ENCODE data around the gene ATP8A1. TPM values are rescaled to one million over a fixed set of nuclear protein-coding genes. Genes with fewer than 3 reads are reported as not detected.

ATP8A1 gene
- total and polyA plus RNA-seq, 4 donors = 0.65 to 15.9 (median 5.9) TPM

DNA sequence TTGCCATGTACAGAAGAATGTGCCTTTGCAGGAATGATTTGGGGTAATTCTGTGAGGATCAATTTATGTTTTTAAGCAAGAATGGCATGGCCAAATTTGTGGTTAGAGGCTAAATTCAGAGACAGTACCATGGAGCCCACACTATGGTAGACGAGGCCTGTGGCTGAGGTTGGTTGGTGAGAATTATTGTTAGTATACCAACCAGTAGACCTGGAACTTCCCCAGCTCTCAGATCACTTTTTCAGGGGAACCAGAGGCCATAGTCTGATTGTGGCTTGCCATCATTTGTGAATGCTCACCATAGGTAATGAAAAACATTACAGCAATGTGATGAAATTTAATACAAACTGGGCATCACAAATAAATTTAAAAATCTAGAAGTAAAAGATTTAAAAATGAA lies 203.3 kb downstream of the ATP8A1 start:
- Histone ChIP-seq H3K4me3 (ENCODE audit: low read depth in 1 of 3, low read length in 3 of 3) (no peak overlapping the region), H3K36me3 (ENCODE audit: control insufficient read depth in 4 of 4, insufficient read depth in 3 of 4, low read depth in 1 of 4, low read length in 3 of 4) (no peaks in the 10 kb centered on the region), H3K9ac (ENCODE audit: low read depth in 1 of 2, low read length in 2 of 2) (no peak overlapping the region), H3K27me3 (ENCODE audit: control insufficient read depth in 4 of 4, insufficient read depth in 4 of 4, low read length in 3 of 4) (no peaks in the 10 kb centered on the region), H3K4me1 (ENCODE audit: control insufficient read depth in 4 of 4, insufficient read depth in 4 of 4, low read length in 3 of 4) (no peaks in the 10 kb centered on the region), H3K9me3 (ENCODE audit: control insufficient read depth in 4 of 4, low read length in 3 of 4) (no peaks in the 10 kb centered on the region), H3K27ac (ENCODE audit: low read depth in 1 of 2, low read length in 2 of 2) (no peak overlapping the region)
- WGBS = 93% methylated on average over 1 of the region's 1 CpG
- TF ChIP-seq FOXA2 (IDR thresholded peaks at IDR 0.05) (no peak), TAF1 (conservative IDR thresholded peaks at IDR 0.05) (no peak), HNF4G (IDR thresholded peaks at IDR 0.05) (no peak), JUND (IDR thresholded peaks at IDR 0.05) (no peak), RAD21 (IDR thresholded peaks at IDR 0.05) (no peak), FOXA1 (IDR thresholded peaks at IDR 0.05) (no peak), GABPA (IDR thresholded peaks at IDR 0.05 in 1 of 2, conservative IDR thresholded peaks at IDR 0.05 in 1 of 2) (no peak), HNF4A (conservative IDR thresholded peaks at IDR 0.05) (no peak), YY1 (IDR thresholded peaks at IDR 0.05) (no peak), NR2F2 (IDR thresholded peaks at IDR 0.05) (no peak), EGR1 (IDR thresholded peaks at IDR 0.05; ENCODE audit: low read depth in 2 of 2) (no peak)
- TF ChIP-seq, protein P1, sequence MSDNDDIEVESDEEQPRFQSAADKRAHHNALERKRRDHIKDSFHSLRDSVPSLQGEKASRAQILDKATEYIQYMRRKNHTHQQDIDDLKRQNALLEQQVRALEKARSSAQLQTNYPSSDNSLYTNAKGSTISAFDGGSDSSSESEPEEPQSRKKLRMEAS (IDR thresholded peaks at IDR 0.05) = no peak
- TF ChIP-seq, protein P2, sequence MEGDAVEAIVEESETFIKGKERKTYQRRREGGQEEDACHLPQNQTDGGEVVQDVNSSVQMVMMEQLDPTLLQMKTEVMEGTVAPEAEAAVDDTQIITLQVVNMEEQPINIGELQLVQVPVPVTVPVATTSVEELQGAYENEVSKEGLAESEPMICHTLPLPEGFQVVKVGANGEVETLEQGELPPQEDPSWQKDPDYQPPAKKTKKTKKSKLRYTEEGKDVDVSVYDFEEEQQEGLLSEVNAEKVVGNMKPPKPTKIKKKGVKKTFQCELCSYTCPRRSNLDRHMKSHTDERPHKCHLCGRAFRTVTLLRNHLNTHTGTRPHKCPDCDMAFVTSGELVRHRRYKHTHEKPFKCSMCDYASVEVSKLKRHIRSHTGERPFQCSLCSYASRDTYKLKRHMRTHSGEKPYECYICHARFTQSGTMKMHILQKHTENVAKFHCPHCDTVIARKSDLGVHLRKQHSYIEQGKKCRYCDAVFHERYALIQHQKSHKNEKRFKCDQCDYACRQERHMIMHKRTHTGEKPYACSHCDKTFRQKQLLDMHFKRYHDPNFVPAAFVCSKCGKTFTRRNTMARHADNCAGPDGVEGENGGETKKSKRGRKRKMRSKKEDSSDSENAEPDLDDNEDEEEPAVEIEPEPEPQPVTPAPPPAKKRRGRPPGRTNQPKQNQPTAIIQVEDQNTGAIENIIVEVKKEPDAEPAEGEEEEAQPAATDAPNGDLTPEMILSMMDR (IDR thresholded peaks at IDR 0.05; ENCODE audit: low read depth, low read length, missing input control) = no peak
- TF ChIP-seq, protein P3, sequence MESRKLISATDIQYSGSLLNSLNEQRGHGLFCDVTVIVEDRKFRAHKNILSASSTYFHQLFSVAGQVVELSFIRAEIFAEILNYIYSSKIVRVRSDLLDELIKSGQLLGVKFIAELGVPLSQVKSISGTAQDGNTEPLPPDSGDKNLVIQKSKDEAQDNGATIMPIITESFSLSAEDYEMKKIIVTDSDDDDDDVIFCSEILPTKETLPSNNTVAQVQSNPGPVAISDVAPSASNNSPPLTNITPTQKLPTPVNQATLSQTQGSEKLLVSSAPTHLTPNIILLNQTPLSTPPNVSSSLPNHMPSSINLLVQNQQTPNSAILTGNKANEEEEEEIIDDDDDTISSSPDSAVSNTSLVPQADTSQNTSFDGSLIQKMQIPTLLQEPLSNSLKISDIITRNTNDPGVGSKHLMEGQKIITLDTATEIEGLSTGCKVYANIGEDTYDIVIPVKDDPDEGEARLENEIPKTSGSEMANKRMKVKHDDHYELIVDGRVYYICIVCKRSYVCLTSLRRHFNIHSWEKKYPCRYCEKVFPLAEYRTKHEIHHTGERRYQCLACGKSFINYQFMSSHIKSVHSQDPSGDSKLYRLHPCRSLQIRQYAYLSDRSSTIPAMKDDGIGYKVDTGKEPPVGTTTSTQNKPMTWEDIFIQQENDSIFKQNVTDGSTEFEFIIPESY (IDR thresholded peaks at IDR 0.05) = no peak
- no peak for DNase-seq (ENCODE audit: low spot score)

DNA sequence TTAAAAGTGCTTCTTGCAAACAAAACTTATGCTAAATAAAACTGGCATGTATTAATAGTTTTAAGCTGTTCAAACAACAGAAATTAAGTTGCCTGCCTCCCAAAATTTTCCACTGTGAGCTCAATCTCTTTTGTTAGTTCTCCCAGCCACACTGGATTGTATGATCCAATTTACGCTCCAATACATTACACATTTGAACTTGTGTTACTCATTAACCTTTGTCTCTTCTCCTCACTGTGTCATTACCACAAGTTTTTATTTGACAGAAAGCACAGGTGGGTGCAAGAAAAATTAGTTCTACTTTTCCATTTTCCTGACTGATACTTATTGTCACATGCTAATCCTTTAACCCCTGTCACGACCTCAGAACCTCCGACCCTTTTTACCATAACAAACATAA lies 204.1 kb downstream of the ATP8A1 start:
- Histone ChIP-seq H3K36me3 (ENCODE audit: control insufficient read depth in 4 of 4, insufficient read depth in 3 of 4, low read depth in 1 of 4, low read length in 3 of 4) (no peaks in the 10 kb centered on the region), H3K4me1 (ENCODE audit: control insufficient read depth in 4 of 4, insufficient read depth in 4 of 4, low read length in 3 of 4) (no peaks in the 10 kb centered on the region), H3K27me3 (ENCODE audit: control insufficient read depth in 4 of 4, insufficient read depth in 4 of 4, low read length in 3 of 4) (no peaks in the 10 kb centered on the region), H3K9me3 (ENCODE audit: control insufficient read depth in 4 of 4, low read length in 3 of 4) (no peaks in the 10 kb centered on the region), H3K27ac (ENCODE audit: low read depth in 1 of 2, low read length in 2 of 2) (no peak overlapping the region), H3K4me3 (ENCODE audit: low read depth in 1 of 3, low read length in 3 of 3) (no peak overlapping the region), H3K9ac (ENCODE audit: low read depth in 1 of 2, low read length in 2 of 2) (no peak overlapping the region)
- DNase-seq (ENCODE audit: low spot score) = no peak
- TF ChIP-seq, protein P4, sequence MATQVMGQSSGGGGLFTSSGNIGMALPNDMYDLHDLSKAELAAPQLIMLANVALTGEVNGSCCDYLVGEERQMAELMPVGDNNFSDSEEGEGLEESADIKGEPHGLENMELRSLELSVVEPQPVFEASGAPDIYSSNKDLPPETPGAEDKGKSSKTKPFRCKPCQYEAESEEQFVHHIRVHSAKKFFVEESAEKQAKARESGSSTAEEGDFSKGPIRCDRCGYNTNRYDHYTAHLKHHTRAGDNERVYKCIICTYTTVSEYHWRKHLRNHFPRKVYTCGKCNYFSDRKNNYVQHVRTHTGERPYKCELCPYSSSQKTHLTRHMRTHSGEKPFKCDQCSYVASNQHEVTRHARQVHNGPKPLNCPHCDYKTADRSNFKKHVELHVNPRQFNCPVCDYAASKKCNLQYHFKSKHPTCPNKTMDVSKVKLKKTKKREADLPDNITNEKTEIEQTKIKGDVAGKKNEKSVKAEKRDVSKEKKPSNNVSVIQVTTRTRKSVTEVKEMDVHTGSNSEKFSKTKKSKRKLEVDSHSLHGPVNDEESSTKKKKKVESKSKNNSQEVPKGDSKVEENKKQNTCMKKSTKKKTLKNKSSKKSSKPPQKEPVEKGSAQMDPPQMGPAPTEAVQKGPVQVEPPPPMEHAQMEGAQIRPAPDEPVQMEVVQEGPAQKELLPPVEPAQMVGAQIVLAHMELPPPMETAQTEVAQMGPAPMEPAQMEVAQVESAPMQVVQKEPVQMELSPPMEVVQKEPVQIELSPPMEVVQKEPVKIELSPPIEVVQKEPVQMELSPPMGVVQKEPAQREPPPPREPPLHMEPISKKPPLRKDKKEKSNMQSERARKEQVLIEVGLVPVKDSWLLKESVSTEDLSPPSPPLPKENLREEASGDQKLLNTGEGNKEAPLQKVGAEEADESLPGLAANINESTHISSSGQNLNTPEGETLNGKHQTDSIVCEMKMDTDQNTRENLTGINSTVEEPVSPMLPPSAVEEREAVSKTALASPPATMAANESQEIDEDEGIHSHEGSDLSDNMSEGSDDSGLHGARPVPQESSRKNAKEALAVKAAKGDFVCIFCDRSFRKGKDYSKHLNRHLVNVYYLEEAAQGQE (IDR thresholded peaks at IDR 0.05) = no peak
- TF ChIP-seq RXRA (IDR thresholded peaks at IDR 0.05) (no peak), HNF4G (IDR thresholded peaks at IDR 0.05) (no peak), YY1 (IDR thresholded peaks at IDR 0.05) (no peak), FOXA2 (IDR thresholded peaks at IDR 0.05) (no peak), SP1 (IDR thresholded peaks at IDR 0.05) (no peak), HNF4A (conservative IDR thresholded peaks at IDR 0.05) (no peak), TAF1 (conservative IDR thresholded peaks at IDR 0.05) (no peak), EGR1 (IDR thresholded peaks at IDR 0.05; ENCODE audit: low read depth in 2 of 2) (no peak), GABPA (IDR thresholded peaks at IDR 0.05 in 1 of 2, conservative IDR thresholded peaks at IDR 0.05 in 1 of 2) (no peak), FOXA1 (IDR thresholded peaks at IDR 0.05) (no peak), NR2F2 (IDR thresholded peaks at IDR 0.05) (no peak), JUND (IDR thresholded peaks at IDR 0.05) (no peak), RAD21 (IDR thresholded peaks at IDR 0.05) (no peak)
- TF ChIP-seq, protein P1 (IDR thresholded peaks at IDR 0.05) = no peak
- TF ChIP-seq, protein P2 (IDR thresholded peaks at IDR 0.05; ENCODE audit: low read depth, low read length, missing input control) = no peak
- TF ChIP-seq, protein P5, sequence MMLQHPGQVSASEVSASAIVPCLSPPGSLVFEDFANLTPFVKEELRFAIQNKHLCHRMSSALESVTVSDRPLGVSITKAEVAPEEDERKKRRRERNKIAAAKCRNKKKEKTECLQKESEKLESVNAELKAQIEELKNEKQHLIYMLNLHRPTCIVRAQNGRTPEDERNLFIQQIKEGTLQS (IDR thresholded peaks at IDR 0.05) = no peak
- 70% methylated on average over 3 of the region's 3 CpGs for WGBS
